NT2/D1 (cell line): ENCODE measurements around the gene TTBK2.

ENCODE experiments used
- SUZ12 ChIP-seq: IDR thresholded peaks from 2 replicates; pipeline ENCODE4 v1.6.1; 2011; ENCODE audit not compliant: insufficient read length, insufficient read depth; ENCODE audit errors: extremely low read depth
- YY1 ChIP-seq: IDR thresholded peaks from 2 replicates; pipeline ENCODE4 v1.6.1; 2011; ENCODE audit not compliant: insufficient read length, insufficient read depth
- ZNF274 ChIP-seq: IDR thresholded peaks from 2 replicates; pipeline ENCODE4 v1.6.1; 2011; ENCODE audit warnings: mild to moderate bottlenecking, low read depth, low read length

DNA sequence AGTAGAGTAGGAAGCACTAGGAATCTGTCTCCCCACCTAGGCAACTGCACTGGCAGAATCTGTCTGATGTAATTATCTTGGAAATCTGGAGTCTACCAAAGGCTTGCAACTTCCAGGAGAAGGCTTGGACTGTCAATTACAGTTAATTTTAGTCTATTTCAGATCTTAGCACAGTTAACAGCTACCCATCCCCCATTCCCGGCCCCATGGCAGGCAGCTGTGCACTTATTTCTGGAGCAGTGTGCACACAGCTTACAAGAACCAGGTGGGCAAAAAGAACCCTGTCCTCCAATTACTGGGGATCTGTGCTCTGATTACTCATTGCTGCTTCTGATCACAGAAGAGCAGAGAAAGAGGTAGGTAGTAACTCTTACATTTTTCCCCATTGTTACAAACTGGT, 171.3 kb downstream of the TTBK2 start:
- TF ChIP-seq ZNF274 (no peak), YY1 (no peak), SUZ12 (no peak)
